ENCODE data around the gene CEMP1.

Gene CEMP1

DNA sequence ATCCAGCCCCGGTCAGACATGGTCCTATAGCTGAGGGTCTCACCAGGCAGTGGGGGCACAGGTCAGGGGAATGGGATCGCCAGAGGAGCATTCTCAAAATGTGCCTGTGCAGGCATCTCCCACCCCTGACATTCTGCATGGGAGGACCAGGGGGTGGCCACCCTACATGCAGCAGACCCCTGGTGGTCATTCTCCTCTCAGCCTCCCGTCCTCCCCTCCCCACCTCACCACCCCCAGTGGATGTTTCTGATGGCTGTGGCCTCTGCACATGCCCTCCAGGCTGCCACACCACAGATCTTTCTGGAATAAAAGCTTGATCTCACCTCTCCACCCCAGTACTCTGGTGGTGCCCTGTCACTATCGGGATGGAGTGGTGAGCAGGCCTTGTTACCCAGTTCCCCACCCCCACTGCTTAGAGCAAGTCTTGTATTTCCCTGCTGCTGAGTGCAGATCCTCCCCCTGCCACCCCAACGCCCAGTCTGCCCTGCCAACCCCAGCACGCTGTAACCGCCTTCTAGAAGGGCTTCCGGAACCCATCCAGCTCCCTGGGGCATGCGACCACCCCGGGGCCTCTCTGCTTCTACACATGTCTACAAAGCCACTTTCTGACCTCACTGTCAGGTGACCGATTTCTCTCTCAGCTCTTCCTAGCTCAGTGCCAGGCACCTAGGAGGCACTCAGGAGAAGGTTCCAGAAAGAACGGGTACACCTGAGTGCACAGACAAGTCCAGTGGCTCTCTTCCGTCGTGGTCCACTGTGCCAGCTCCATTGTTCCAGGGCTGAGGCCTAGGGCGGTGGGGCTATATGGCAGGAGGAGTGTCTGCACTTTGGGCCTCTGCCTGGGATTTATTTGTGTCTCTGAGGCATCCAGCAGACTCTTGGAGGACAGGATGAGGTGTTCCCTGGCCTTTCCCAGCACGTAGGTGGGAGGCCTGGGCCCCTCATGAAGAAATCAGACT lies 47.0 kb downstream of the CEMP1 start:
- DNase-seq: no peak

DNA sequence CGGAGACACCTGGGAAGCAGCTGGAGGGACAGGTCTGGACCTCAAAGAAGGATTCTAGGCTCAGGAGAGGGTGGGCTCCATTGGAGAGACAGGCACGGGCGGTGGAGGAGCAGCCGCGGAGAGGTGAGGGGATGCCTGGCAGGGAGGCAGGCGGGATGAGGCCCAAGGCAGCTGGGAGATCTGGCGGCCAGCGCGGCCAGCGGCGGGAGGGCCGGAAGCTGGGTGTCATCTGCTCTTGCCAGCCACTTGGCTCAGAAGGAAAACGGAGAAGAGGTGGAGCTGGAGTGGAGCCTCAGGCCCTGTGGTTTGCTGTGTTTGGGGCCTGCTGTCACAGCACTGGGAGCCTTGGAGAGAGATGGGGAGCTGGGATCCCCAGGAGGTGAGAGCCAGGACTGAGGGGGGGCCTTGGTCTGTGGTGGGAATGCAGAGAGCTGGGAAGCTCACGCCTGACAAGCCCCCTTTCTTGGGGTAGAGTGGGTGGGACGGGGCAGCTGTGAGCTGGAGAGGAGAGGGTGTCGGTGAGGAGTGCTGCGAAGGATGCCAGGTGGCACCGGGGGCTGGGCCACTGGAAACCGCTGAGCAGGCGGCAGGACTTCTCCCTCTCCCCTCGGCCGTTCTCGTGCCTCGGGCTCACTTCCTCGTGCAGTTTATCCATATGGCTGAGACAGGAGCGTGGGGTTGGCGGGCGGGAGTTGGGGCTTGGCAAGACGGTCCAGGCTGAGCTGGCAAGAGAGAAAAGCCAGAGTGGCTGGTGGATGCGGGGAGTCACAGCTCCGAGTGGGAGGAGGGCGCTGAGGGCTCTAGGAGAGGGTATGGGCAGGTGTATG lies 48.3 kb downstream of the CEMP1 start:
- DNase-seq: peak; percentile 48

DNA sequence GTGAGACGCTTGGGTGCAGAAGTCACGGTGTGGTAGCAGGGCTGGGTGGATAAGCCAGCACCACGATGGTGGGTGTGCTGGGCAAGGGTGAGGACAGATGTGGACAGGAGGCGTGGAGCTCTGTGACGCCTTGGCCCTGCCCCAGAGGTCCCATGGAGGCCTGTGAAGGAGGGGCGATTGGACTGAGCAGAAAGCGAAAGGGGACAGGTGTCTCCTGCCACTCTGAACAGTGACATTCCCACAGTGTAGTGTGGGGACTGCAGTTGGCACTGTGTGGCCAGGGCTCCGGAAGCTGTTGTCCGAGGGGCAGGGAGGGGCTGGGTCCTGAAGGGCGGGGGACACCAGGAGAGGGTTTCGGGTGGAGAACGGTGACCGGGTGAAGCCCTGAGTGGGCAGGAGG lies 49.0 kb downstream of the CEMP1 start:
- no peak for DNase-seq

DNA sequence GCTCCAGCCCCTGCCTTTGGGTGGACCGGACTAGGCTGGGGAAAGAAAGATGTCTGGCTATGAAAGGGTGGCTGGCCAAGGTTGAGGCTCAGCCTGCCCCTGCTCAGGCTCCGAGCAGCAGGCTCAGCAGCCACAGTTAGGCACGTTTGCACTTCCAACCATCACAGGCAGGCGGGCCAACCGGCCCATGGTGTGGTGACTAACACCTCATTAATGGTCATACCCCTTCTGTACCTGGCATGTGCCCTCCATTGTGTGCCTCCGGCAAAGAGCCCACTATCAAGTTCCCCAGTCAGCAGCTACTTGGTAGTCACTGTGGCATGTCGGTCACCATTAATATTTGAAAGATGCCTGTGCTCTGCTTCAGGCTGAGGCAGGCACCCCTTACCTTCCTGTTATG lies 49.5 kb downstream of the CEMP1 start:
- no peak for DNase-seq

DNA sequence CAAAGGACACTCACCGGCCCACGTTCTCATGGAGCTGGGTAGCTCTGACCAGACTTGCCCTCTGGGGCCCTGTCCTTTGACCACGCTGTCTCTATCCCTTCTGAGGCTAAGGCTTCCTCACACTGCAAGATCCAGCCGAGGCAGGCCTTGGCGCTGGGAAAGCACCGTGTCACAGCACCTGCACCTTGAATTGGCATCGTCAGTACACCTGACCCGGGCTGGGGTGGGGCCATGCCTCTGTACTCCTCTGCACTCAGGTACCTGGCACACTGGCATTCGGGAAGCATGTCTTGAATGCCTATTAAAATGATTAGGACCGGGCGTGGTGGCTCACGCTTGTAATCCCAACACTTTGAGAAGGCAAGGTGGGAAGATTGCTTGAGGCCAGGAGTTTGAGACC lies 50.3 kb downstream of the CEMP1 start:
- DNase-seq: no peak
